HepG2 (cell line): ENCODE measurements around the gene SBK1. TPM values are rescaled to one million over a fixed set of nuclear protein-coding genes. Genes with fewer than 3 reads are reported as not detected.

Experiments used
- ATAC-seq: fragments of 200-7000 bp; cut with Tn5 transposase; 3 replicates; pipeline ENCODE4 v1.9.1; 2020; ENCODE audit warnings: mild to moderate bottlenecking, moderate library complexity
- BruUV-seq: library from RNA; stranded (reverse); fragments of 400-500 nt; replicated peaks from 2 replicates; lab custom pipeline; 2021; lab: Mats Ljungman, UMichigan
- CTCF ChIA-PET: fragments of 300-600 bp; formaldehyde crosslinking; extraction: SDS; loops from one replicate; lab custom pipeline; 2021; ENCODE audit warnings: low total read pairs, inconsistent platforms, low intra/inter-chr PET ratio; lab: Yijun Ruan, JAX
- POLR2A ChIA-PET: fragments of 350-600 bp; sonication (Branson Sonifier 250); formaldehyde crosslinking; loops from one replicate; lab custom pipeline; 2020; ENCODE audit warnings: antibody characterized with exemption, inconsistent platforms; lab: Yijun Ruan, JAX
- DNase-seq: peaks from one replicate; pipeline ENCODE4 v3.0.0-alpha.2; 2015; ENCODE audit warnings: low spot score
- FAIRE-seq: peaks from 3 replicates; lab custom pipeline; 2011; peaks lifted over from hg19 to GRCh38; lab: Jason Lieb, UNC
- H2AFZ ChIP-seq: one replicate; pipeline ENCODE4 v1.6.1; 2011; ENCODE audit warnings: low read length, inconsistent platforms
- H3K27ac ChIP-seq: fragments of 300-600 bp; 3 replicates; pipeline ENCODE4 v1.8.0; 2011; ENCODE audit warnings: mixed run types, mild to moderate bottlenecking, mixed read lengths, low read length, inconsistent platforms; ENCODE audit not compliant: insufficient read depth; ENCODE audit errors: extremely low read length
- H3K27me3 ChIP-seq, 2 experiments: fragments of 200-600 bp in 1 of 2; 2 replicates in 1 of 2; 3 replicates in 1 of 2; pipeline versions ENCODE4 v1.6.0 to v1.8.0; 2011; ENCODE audit warnings: low read length in 2 of 2, mild to moderate bottlenecking in 2 of 2, moderate library complexity in 2 of 2, inconsistent platforms in 1 of 2; ENCODE audit not compliant: insufficient read depth in 2 of 2, control insufficient read depth in 1 of 2
- H3K36me3 ChIP-seq, 2 experiments: fragments of 200-600 bp in 1 of 2; replicated peaks in 1 of 2; 2 replicates in 1 of 2; 3 replicates in 1 of 2; pipeline versions ENCODE4 v1.5.1 to v1.8.0; 2011; ENCODE audit warnings: low read length in 2 of 2, inconsistent platforms in 1 of 2; ENCODE audit not compliant: insufficient read depth in 2 of 2, control insufficient read depth in 1 of 2
- H3K4me1 ChIP-seq: 2 replicates; pipeline ENCODE4 v1.5.1; 2012; ENCODE audit warnings: low read length, inconsistent platforms; ENCODE audit not compliant: insufficient read depth
- H3K4me2 ChIP-seq: 2 replicates; pipeline ENCODE4 v1.6.0; 2011; ENCODE audit warnings: low read depth, low read length, inconsistent platforms
- H3K4me3 ChIP-seq, 3 experiments: fragments of 200-600 bp in 1 of 3; sonication (generic), shearing (Covaris generic) in 1 of 3; replicated peaks in 1 of 3; 2 replicates each; pipeline ENCODE4 v1.5.1; 2011 to 2016; ENCODE audit warnings: low read length in 3 of 3, inconsistent platforms in 2 of 3, low read depth in 2 of 3, mild to moderate bottlenecking in 2 of 3, control low read depth in 1 of 3, mixed read lengths in 1 of 3; ENCODE audit not compliant: insufficient read depth in 1 of 3
- H3K79me2 ChIP-seq: one replicate; pipeline ENCODE4 v1.6.1; 2011; ENCODE audit warnings: low read length, inconsistent platforms; ENCODE audit not compliant: insufficient read depth
- H3K9ac ChIP-seq: 2 replicates; pipeline ENCODE4 v1.6.0; 2011; ENCODE audit warnings: mild to moderate bottlenecking, low read depth, low read length, inconsistent platforms; ENCODE audit not compliant: insufficient read depth
- H3K9me3 ChIP-seq: 2 replicates; pipeline ENCODE4 v1.5.1; 2012; ENCODE audit warnings: mild to moderate bottlenecking, low read length
- H4K20me1 ChIP-seq: 2 replicates; pipeline ENCODE4 v1.6.0; 2011; ENCODE audit warnings: inconsistent platforms, mild to moderate bottlenecking, low read length, moderate library complexity; ENCODE audit not compliant: insufficient read depth
- ELF1 ChIP-seq: sonication (generic); formaldehyde crosslinking; IDR thresholded peaks from 2 replicates; pipeline ENCODE4 v1.4.0; 2020; ENCODE audit warnings: missing genetic modification reagents
- ISL2 ChIP-seq: sonication (generic); formaldehyde crosslinking; IDR thresholded peaks from 2 replicates; pipeline ENCODE4 v1.5.0; 2020; ENCODE audit warnings: missing genetic modification reagents
- SIX4 ChIP-seq: sonication (generic); formaldehyde crosslinking; IDR thresholded peaks from 2 replicates; pipeline ENCODE4 v1.4.0; 2020; ENCODE audit warnings: missing genetic modification reagents
- ZBTB4 ChIP-seq: sonication (generic); formaldehyde crosslinking; IDR thresholded peaks from 2 replicates; pipeline ENCODE4 v1.4.0; 2020; ENCODE audit warnings: missing genetic modification reagents, mild to moderate bottlenecking, borderline replicate concordance
- WGBS: methylation state at CpG from one replicate; pipeline ENCODE4 v1.1.6; 2017; ENCODE audit warnings: low lambda C conversion rate; 5-methylcytosine and 5-hydroxymethylcytosine counted together
- in situ Hi-C: cut with HindIII; loops from 2 replicates; pipeline ENCODE4 v1.10.0; 2017; ENCODE audit warnings: low pct_unique_long_range_greater_than_20kb; ENCODE audit not compliant: extremely low pct_ligation_motif_present
- intact Hi-C: fragments of 100-400 bp; cut with micrococcal nuclease; formaldehyde crosslinking; loops from one replicate; pipeline ENCODE4 v1.10.0; 2022; ENCODE audit not compliant: unreplicated experiment
- polyA plus RNA-seq, 8 experiments: library from polyadenylated mRNA; depleted of rRNA in 3 of 8; stranded (reverse) in 7 of 8; unstranded in 1 of 8; fragments of >200 nt; fragmentation: Illumina TruSeq in 4 of 8; extraction: Trizol in 4 of 8; gene quantifications; 2 replicates each; pipeline versions ENCODE4 v1.2.1 to v1.2.3, GENCODE V29; 2011 to 2016; ENCODE audit warnings: low read depth in 4 of 8, missing spikeins in 1 of 8, mixed read lengths in 1 of 8; ENCODE audit not compliant: insufficient read depth in 1 of 8
- total RNA-seq, 5 experiments: library from RNA; depleted of rRNA; stranded (reverse); fragments of >200 nt; fragmentation: Illumina TruSeq; extraction: Trizol; gene quantifications; 2 replicates each; pipeline ENCODE4 v1.2.3, GENCODE V29; 2016; ENCODE audit warnings: low read depth in 1 of 5
- TF ChIP-seq, protein P1 (sequence below): sonication (generic); formaldehyde crosslinking; IDR thresholded peaks from 2 replicates; pipeline ENCODE4 v1.4.0; 2020; ENCODE audit warnings: missing genetic modification reagents

The SBK1 gene
- total and polyA plus RNA-seq, 2 of the 13 experiments (the other 11 are each of a cell fraction or from before 2014, with no cell fraction given): 0.15 to 0.17 TPM

DNA sequence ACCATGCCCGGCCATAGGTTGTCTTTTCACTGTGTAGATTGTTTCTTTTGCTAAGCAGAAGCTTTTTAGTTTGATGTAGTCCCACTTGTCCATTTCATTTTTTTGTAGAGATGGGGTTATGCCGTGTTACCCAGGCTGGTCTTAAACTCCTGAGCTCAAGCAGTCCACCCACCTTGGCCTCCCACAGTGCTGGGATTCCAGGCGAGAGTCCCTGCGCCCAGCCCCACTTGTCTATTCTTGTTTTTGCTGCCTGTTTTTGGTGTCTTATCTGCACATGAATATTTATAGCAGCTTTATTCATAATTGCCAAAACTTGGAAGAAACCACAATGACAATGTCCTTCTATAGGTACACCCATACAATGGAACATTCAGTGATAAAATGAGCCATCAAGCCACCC, 18.8 kb upstream of the SBK1 start:
- FAIRE-seq (no peak), DNase-seq (no peak), ATAC-seq (no peak)
- H3K36me3 ChIP-seq: no peaks in the 10 kb centered on the region
- no TSS peak for BruUV-seq
- H3K4me1 ChIP-seq: peaks cover 10% of the 10 kb centered on the region; the same call in 1 of the 2 replicates
- TF ChIP-seq, protein P1, sequence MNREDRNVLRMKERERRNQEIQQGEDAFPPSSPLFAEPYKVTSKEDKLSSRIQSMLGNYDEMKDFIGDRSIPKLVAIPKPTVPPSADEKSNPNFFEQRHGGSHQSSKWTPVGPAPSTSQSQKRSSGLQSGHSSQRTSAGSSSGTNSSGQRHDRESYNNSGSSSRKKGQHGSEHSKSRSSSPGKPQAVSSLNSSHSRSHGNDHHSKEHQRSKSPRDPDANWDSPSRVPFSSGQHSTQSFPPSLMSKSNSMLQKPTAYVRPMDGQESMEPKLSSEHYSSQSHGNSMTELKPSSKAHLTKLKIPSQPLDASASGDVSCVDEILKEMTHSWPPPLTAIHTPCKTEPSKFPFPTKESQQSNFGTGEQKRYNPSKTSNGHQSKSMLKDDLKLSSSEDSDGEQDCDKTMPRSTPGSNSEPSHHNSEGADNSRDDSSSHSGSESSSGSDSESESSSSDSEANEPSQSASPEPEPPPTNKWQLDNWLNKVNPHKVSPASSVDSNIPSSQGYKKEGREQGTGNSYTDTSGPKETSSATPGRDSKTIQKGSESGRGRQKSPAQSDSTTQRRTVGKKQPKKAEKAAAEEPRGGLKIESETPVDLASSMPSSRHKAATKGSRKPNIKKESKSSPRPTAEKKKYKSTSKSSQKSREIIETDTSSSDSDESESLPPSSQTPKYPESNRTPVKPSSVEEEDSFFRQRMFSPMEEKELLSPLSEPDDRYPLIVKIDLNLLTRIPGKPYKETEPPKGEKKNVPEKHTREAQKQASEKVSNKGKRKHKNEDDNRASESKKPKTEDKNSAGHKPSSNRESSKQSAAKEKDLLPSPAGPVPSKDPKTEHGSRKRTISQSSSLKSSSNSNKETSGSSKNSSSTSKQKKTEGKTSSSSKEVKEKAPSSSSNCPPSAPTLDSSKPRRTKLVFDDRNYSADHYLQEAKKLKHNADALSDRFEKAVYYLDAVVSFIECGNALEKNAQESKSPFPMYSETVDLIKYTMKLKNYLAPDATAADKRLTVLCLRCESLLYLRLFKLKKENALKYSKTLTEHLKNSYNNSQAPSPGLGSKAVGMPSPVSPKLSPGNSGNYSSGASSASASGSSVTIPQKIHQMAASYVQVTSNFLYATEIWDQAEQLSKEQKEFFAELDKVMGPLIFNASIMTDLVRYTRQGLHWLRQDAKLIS (CRISPR knock-in tag): no peak
- TF ChIP-seq ZBTB4 (no peak), SIX4 (CRISPR knock-in tag) (no peak), ISL2 (CRISPR knock-in tag) (no peak), ELF1 (CRISPR knock-in tag) (no peak)
- H3K27ac ChIP-seq: no peak overlapping the region
- WGBS: 14% methylated on average over 4 of the region's 4 CpGs
- no peaks in the 10 kb centered on the region for H3K79me2 ChIP-seq
- no peak overlapping the region for H3K4me2 ChIP-seq
- in situ Hi-C loops (no loop called here), intact Hi-C loops (no loop called here)
- H3K4me3 ChIP-seq: no peak overlapping the region
- POLR2A ChIA-PET: no interaction called here
- H3K9me3 ChIP-seq: no peaks in the 10 kb centered on the region
- no peaks in the 10 kb centered on the region for H4K20me1 ChIP-seq
- H2AFZ ChIP-seq: no peak overlapping the region
- peaks cover 3 to 37% of the 10 kb centered on the region in 2 experiments; a peak in 4 of 5 replicates for H3K27me3 ChIP-seq
- CTCF ChIA-PET: no interaction called here
- no peak overlapping the region for H3K9ac ChIP-seq
